Activated T-helper 9 cell treated with anti-CD3 and anti-CD28 coated beads, Interleukin-2, amount 50 U/mL, for 16 hours (primary cell): ENCODE data around the gene ADRM1.

ENCODE experiments used
- DNase-seq: peaks from one replicate; pipeline ENCODE4 v3.0.0-alpha.2; 2020; ENCODE audit warnings: low read depth

Gene ADRM1

GRCh38 chr20:62354811-62355341 lies 52.1 kb downstream of the ADRM1 start:
- no peak for DNase-seq

GRCh38 chr20:62355516-62355877 lies 52.7 kb downstream of the ADRM1 start:
- DNase-seq = no peak

GRCh38 chr20:62355878-62356588 lies 53.2 kb downstream of the ADRM1 start:
- DNase-seq = no peak

DNA sequence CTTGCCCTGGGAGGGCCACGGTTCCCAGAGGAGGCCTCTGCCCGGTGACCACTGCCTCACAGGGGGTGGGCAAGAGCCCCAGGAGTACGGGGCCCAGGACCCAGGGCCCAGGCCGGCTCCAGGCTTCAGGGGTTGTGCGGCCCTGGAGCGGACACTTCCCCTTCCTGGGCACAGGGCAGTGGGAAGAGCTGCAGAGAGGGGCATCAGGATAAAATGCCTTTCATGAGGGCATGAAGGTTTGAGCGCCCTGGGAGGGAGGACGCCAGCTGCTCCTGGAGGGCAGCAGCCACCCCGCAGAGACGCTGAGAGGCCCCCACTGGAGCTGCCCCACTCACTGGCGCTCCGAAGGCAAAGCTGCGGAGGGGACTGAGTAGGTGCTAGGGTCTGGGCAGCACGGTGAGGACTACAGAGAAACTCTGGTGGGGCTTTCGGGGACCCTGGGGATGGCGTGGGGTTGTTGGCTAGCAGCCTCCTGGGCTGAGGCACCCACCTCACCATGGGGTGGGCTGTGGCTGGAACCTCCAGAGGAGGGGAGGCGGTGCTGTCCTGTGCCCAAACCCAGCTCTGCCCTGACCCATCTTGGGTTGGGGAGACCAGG lies 53.9 kb downstream of the ADRM1 start:
- no peak for DNase-seq

- DNase-seq = no peak
Observed at GRCh38 chr20:62357187-62357667, 54.4 kb downstream of the ADRM1 start.

GRCh38 chr20:62357681-62358080 lies 54.9 kb downstream of the ADRM1 start:
- DNase-seq = no peak
